ENCODE data around the gene TIMP3.

The TIMP3 gene

DNA sequence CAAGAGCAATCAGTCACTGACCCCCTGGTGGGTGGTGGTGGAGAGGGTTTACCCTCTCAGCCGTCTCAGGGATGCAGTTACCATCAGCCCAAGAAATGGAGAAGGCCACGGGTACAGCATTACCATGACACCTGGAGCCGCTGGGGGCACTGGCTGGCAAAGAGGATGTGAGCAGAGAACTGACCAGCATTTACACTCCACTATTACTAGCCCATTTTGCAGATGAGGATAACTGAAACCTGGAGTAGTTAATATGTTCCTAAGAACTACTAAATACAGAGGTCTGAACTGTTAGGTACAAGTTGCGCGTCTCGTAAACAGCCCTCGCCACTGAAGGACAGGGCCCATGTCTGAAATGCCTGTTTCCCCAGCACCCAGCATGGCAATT, 79.0 kb downstream of the TIMP3 start:
- DNase-seq (ENCODE audit: low spot score) (no peak), FAIRE-seq (no peak)

- DNase-seq (ENCODE audit: low spot score), result no peak
- no peak for FAIRE-seq
Observed at GRCh38 chr22:32880893-32881596, 79.5 kb downstream of the TIMP3 start.

GRCh38 chr22:32882360-32882755, 80.9 kb downstream of the TIMP3 start:
- no peak for FAIRE-seq
- DNase-seq (ENCODE audit: low spot score), result no peak

GRCh38 chr22:32882774-32883530, 81.4 kb downstream of the TIMP3 start:
- FAIRE-seq (no peak), DNase-seq (ENCODE audit: low spot score) (no peak)

GRCh38 chr22:32887324-32887980, 85.9 kb downstream of the TIMP3 start:
- no peak for DNase-seq (ENCODE audit: low spot score)
- FAIRE-seq, result no peak

DNA sequence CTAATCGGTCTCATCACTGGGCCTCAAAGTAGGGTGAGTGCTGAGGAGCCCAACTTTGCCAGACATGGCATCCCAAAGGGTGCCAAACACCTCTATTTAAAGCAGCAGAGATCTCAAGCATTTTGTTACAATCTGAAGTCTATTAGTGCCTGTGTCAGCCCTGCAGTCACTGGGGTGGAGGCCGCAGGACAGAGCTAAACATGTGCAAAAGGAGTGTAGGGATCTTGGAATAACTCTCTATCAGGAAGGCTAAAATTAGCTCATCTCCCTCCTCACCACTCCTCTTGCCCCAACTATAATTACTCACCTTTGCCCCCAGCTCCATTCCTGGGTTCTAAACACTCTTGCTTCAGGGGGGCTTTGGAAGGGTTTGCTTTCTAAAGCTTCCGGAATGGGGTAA, 87.5 kb downstream of the TIMP3 start:
- DNase-seq (ENCODE audit: low spot score), result no peak
- FAIRE-seq, result no peak

- DNase-seq (ENCODE audit: low spot score) (no peak), FAIRE-seq (no peak)
Observed at GRCh38 chr22:32896891-32897290, 95.4 kb downstream of the TIMP3 start.

DNA sequence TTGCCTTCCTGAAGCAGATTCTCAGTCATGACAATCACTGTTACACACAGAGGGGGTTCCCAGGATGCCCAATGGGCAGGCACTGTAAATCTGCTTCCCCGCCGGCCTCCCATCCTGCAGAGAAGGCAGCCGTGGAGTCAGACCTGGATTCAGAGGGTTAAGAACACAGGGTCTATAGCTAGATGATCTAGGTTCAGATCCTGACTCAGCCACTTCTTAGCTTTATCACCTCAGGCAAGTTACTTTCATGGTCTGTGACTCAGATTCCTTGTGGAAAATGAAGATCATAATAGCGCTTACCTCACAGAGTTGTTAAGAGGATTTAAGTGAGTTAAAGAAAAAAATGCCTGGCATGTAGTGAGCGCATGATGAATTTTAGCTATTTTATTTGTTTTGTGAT, 95.9 kb downstream of the TIMP3 start:
- FAIRE-seq (no peak), DNase-seq (ENCODE audit: low spot score) (no peak)

DNA sequence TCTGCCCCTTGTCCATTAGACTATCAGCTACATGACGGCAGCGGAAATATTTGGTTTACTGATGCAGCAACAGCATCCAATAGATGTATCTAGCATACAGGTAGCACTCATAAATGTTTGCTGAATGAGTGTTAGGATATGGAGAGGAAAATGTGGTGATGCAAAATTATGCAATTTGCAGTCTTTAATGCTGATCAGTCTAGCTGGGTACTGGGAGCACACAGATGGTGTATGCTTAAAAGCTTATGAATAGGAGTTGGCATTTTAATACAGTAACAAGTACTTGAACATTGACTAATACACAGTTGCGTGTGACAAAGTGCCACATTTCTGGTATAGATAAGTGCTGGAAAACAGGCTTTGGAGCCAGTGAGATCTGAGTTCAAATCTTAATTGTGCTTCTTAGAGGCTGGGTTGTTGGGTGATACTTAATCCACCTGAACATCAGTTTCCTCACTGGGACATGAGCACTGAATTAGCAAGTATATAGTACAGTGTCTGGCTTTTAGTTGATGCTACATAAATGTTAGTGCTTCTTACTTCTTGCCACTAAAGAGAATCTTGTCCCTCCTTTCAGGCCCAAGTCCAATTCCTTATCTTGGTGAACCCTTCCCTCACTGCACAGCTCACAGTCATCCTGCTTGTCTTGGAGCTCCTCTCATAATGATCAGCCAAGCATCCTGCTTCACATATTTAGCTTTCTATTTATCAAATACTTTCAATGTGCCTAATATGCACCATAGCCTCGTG, 99.6 kb downstream of the TIMP3 start:
- DNase-seq (ENCODE audit: low spot score) (no peak), FAIRE-seq (no peak)

- FAIRE-seq, result no peak
Observed at GRCh38 chr22:32901925-32902324, 100.4 kb downstream of the TIMP3 start.

GRCh38 chr22:32903507-32903906, 102.0 kb downstream of the TIMP3 start:
- DNase-seq (ENCODE audit: low spot score), result no peak
- FAIRE-seq, result no peak

More at GRCh38 chr22:32901925-32902324, 100.4 kb downstream of the TIMP3 start:
- DNase-seq (ENCODE audit: low spot score), result no peak

GRCh38 chr22:32904044-32904443, 102.5 kb downstream of the TIMP3 start:
- peak; percentile 18 for DNase-seq (ENCODE audit: low spot score)

DNA sequence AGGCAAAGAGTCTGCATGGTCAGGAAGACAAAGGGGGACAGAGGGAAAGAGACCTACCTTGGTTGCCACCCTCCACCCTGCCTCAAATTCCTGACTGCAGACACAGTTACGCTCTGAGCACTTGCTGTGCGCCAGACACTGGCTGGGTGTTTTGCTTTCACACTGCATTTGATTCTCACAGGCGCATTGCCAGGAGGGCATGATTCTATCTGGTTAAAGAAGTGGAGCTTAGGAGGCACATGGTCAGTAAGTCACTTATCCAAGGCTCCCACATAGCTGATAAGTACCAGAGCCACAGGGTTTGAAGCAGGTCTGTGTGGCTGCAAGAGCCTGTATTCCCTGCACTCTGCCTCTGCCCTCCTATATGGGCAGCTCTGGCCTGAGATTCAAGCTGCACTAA, 103.9 kb downstream of the TIMP3 start:
- no peak for DNase-seq (ENCODE audit: low spot score)
- no peak for FAIRE-seq

More at GRCh38 chr22:32904044-32904443, 102.5 kb downstream of the TIMP3 start:
- FAIRE-seq, result no peak

- no peak for DNase-seq (ENCODE audit: low spot score)
- FAIRE-seq, result no peak
Observed at GRCh38 chr22:32909581-32910428, 108.3 kb downstream of the TIMP3 start.

GRCh38 chr22:32910429-32910772, 108.9 kb downstream of the TIMP3 start:
- no peak for DNase-seq (ENCODE audit: low spot score)
- FAIRE-seq, result no peak

DNA sequence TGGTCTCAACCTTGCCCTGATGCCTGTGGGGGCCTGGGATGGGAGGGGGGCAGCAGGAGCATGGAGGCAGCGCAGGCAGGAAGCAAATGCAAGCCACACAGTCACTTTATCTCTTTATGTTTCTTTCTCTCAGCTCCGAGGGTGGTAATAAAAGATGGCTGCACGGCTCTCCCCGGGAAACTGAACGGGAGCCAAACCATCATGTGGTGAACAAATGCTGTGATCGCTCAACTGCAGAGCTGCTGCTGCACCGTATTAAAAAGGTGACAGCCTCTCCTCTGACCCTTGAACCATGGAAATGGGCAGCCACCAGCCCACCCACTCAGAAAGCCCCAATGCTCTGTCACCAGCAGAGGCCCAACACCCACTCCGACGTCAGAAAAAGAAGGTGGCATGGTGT, 110.0 kb downstream of the TIMP3 start:
- DNase-seq (ENCODE audit: low spot score), result no peak
- no peak for FAIRE-seq

All from RCC 7860 (cell line).